Sigmoid colon (tissue), 7 donors: Measurements from ENCODE around the gene RTKN. TPM values are rescaled to one million over a fixed set of nuclear protein-coding genes. Genes with fewer than 3 reads are reported as not detected.

Experiments
- DNase-seq: peaks from one replicate; pipeline ENCODE4 v3.0.0-alpha.2; 2019
- H3K27ac ChIP-seq, 4 donors: fragments of 200-600 bp; sonication (generic); one replicate each; pipeline ENCODE4 v1.5.1; 2016 to 2019; ENCODE audit warnings: mild to moderate bottlenecking in 1 of 4
- H3K27me3 ChIP-seq, 3 donors: fragments of 200-600 bp; sonication (generic); one replicate each; pipeline ENCODE4 v1.5.1; 2019; ENCODE audit warnings: mild to moderate bottlenecking in 1 of 3
- H3K36me3 ChIP-seq, 4 donors: fragments of 200-600 bp; sonication (generic); one replicate each; pipeline ENCODE4 v1.5.1; 2016 to 2019
- H3K4me1 ChIP-seq, 4 donors: fragments of 200-600 bp; sonication (generic); one replicate each; pipeline ENCODE4 v1.5.1; 2017 to 2019
- H3K4me3 ChIP-seq, 4 donors: fragments of 200-600 bp; sonication (generic); one replicate each; pipeline ENCODE4 v1.5.1; 2017 to 2019; ENCODE audit warnings: mild to moderate bottlenecking in 2 of 4, moderate library complexity in 1 of 4
- H3K9me3 ChIP-seq, 4 donors: fragments of 200-600 bp in 3 of 4; sonication (generic) in 3 of 4; one replicate each; pipeline versions ENCODE4 v1.5.1 to v1.6.1; 2013 to 2019
- EP300 ChIP-seq, 4 donors: sonication (generic); formaldehyde crosslinking; IDR thresholded peaks; one replicate each; pipeline ENCODE4 v1.6.1; 2017; ENCODE audit warnings: antibody characterized with exemption in 4 of 4
- POLR2A ChIP-seq, 2 donors: fragments of 450-650 bp; IDR thresholded peaks; one replicate each; pipeline ENCODE4 v1.6.1; 2016; ENCODE audit warnings: antibody characterized with exemption in 2 of 2, mild to moderate bottlenecking in 2 of 2, moderate library complexity in 2 of 2
- POLR2AphosphoS5 ChIP-seq, 4 donors: sonication (generic); formaldehyde crosslinking; IDR thresholded peaks; one replicate each; pipeline ENCODE4 v1.6.1; 2017; ENCODE audit warnings: antibody characterized with exemption in 4 of 4
- whole genome bisulfite sequencing, 2 donors: extraction: QIAGEN DNeasy Blood & Tissue Kit; methylation state at CpG; one replicate each; pipeline ENCODE4 v1.1.7; 2013; 5-methylcytosine and 5-hydroxymethylcytosine counted together
- intact Hi-C: fragments of 100-400 bp; cut with DNase I; formaldehyde crosslinking; loops from one replicate; pipeline ENCODE4 v1.15.1; 2023
- polyA plus RNA-seq, 3 donors: library from polyadenylated mRNA; stranded (reverse); fragments of 200-250 nt; gene quantifications; one replicate each; pipeline ENCODE4 v1.2.3, GENCODE V29; 2013
- total RNA-seq, 4 donors: library from RNA; depleted of rRNA; stranded (reverse); fragments of >200 nt; gene quantifications; one replicate each; pipeline ENCODE4 v1.1.0, GENCODE V29; 2016
- TF ChIP-seq, protein P1 (sequence below), 4 experiments: fragments of 450-650 bp in 3 of 4; fragments of 200-600 bp in 1 of 4; IDR thresholded peaks; one replicate each; pipeline ENCODE4 v1.5.1; 2016 to 2019; ENCODE audit warnings: antibody characterized with exemption in 4 of 4, mild to moderate bottlenecking in 3 of 4, moderate library complexity in 2 of 4
- donor health status: healthy with polysubstance abuse.
- donor health status: Bipolar disorder and iron deficiency.
- donor health status: healthy.

The RTKN gene
- total and polyA plus RNA-seq, 7 donors: 13.5 to 44.6 (median 16.2) TPM

- peaks cover 0 to 84% (median 60%) of the 10 kb centered on the region in 4 donors for H3K4me1 ChIP-seq
- intact Hi-C loops: no loop called here
Measured at GRCh38 chr2:74387346-74387745, 54.4 kb downstream of the RTKN start.

GRCh38 chr2:74385396-74385795 is 56.3 kb downstream of the RTKN start:
- Histone ChIP-seq H3K27ac (peak overlapping the region in 2 of 4 donors; percentile 2 to 75), H3K36me3 (no peaks in the 10 kb centered on the region), H3K27me3 (no peaks in the 10 kb centered on the region), H3K9me3 (no peaks in the 10 kb centered on the region), H3K4me3 (no peak overlapping the region), H3K4me1 (peaks cover 0 to 91% (median 65%) of the 10 kb centered on the region in 4 donors)
- no peak for DNase-seq
- TF ChIP-seq EP300 (IDR thresholded peaks at IDR 0.05) (no peak), POLR2A (IDR thresholded peaks at IDR 0.05) (no peak), POLR2AphosphoS5 (IDR thresholded peaks at IDR 0.05) (no peak)
- TF ChIP-seq, protein P1, sequence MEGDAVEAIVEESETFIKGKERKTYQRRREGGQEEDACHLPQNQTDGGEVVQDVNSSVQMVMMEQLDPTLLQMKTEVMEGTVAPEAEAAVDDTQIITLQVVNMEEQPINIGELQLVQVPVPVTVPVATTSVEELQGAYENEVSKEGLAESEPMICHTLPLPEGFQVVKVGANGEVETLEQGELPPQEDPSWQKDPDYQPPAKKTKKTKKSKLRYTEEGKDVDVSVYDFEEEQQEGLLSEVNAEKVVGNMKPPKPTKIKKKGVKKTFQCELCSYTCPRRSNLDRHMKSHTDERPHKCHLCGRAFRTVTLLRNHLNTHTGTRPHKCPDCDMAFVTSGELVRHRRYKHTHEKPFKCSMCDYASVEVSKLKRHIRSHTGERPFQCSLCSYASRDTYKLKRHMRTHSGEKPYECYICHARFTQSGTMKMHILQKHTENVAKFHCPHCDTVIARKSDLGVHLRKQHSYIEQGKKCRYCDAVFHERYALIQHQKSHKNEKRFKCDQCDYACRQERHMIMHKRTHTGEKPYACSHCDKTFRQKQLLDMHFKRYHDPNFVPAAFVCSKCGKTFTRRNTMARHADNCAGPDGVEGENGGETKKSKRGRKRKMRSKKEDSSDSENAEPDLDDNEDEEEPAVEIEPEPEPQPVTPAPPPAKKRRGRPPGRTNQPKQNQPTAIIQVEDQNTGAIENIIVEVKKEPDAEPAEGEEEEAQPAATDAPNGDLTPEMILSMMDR (IDR thresholded peaks at IDR 0.05): no peak
- 88 to 90% methylated on average over 8 of the region's 8 CpGs for WGBS, 2 donors
- intact Hi-C loops: no loop called here

More at GRCh38 chr2:74387346-74387745, 54.4 kb downstream of the RTKN start:
- no peak overlapping the region for H3K4me3 ChIP-seq
- TF ChIP-seq, protein P1 (IDR thresholded peaks at IDR 0.05): no peak
- no peak for TF ChIP-seq POLR2A (IDR thresholded peaks at IDR 0.05)
- TF ChIP-seq POLR2AphosphoS5 (IDR thresholded peaks at IDR 0.05): no peak
- no peak for TF ChIP-seq EP300 (IDR thresholded peaks at IDR 0.05)
- no peaks in the 10 kb centered on the region for H3K9me3 ChIP-seq
- WGBS, 2 donors: 92 to 95% methylated on average over 1 of the region's 1 CpG
- DNase-seq: no peak
- no peaks in the 10 kb centered on the region for H3K36me3 ChIP-seq
- no peaks in the 10 kb centered on the region for H3K27me3 ChIP-seq
- peak overlapping the region in 1 of 4 donors; percentile 14 for H3K27ac ChIP-seq

- no peaks in the 10 kb centered on the region for H3K9me3 ChIP-seq
- WGBS, 2 donors: 85 to 92% methylated on average over 3 of the region's 3 CpGs
Measured at GRCh38 chr2:74384051-74384450, 57.7 kb downstream of the RTKN start.

GRCh38 chr2:74383254-74383653 is 58.5 kb downstream of the RTKN start:
- H3K27ac ChIP-seq: peak overlapping the region; percentile 11 to 75 (median 47)
- TF ChIP-seq POLR2AphosphoS5 (IDR thresholded peaks at IDR 0.05): no peak
- TF ChIP-seq, protein P1 (IDR thresholded peaks at IDR 0.05): no peak
- no peak for TF ChIP-seq EP300 (IDR thresholded peaks at IDR 0.05)
- no peak for TF ChIP-seq POLR2A (IDR thresholded peaks at IDR 0.05)

More at GRCh38 chr2:74384051-74384450, 57.7 kb downstream of the RTKN start:
- H3K36me3 ChIP-seq: no peaks in the 10 kb centered on the region
- intact Hi-C loops: no loop called here
- H3K4me1 ChIP-seq: peaks cover 0 to 91% (median 65%) of the 10 kb centered on the region in 4 donors
- TF ChIP-seq POLR2AphosphoS5 (IDR thresholded peaks at IDR 0.05) (no peak), EP300 (IDR thresholded peaks at IDR 0.05) (no peak), POLR2A (IDR thresholded peaks at IDR 0.05) (no peak)
- TF ChIP-seq, protein P1 (IDR thresholded peaks at IDR 0.05): no peak
- no peak overlapping the region for H3K4me3 ChIP-seq
- no peak for DNase-seq
- H3K27me3 ChIP-seq: no peaks in the 10 kb centered on the region
- peak overlapping the region in 3 of 4 donors; percentile 38 to 75 (median 56) for H3K27ac ChIP-seq

DNA sequence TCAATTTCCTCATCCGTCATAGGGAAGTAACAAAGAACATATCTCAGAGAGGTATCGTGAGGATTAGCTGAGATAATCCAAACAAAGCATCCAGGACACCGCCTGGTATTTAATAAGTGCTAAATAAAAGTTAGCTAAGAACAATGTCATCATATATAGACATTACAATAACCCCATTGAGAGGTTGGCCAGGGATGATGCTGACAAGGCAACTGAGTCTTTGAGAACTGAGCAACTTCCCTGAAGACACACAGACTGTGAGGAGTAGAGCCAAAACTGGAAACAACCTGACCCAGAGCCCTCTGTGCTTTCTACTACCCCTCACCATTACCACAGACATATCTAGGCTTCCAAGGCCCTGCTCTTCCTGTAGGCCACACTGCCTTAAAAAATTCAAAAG is 60.0 kb downstream of the RTKN start:
- peaks cover 0 to 77% (median 52%) of the 10 kb centered on the region in 4 donors for H3K4me1 ChIP-seq
- TF ChIP-seq POLR2AphosphoS5 (IDR thresholded peaks at IDR 0.05): no peak
- TF ChIP-seq EP300 (IDR thresholded peaks at IDR 0.05): no peak
- TF ChIP-seq, protein P1 (IDR thresholded peaks at IDR 0.05): no peak
- no peak for TF ChIP-seq POLR2A (IDR thresholded peaks at IDR 0.05)
- H3K27ac ChIP-seq: no peak overlapping the region
- no peak for DNase-seq
- no peak overlapping the region for H3K4me3 ChIP-seq
- WGBS, 2 donors: 91 to 94% methylated on average over 3 of the region's 3 CpGs
- no peaks in the 10 kb centered on the region for H3K9me3 ChIP-seq
- intact Hi-C loops: no loop called here
- no peaks in the 10 kb centered on the region for H3K27me3 ChIP-seq
- peaks cover 0 to 13% (median 12%) of the 10 kb centered on the region in 4 donors for H3K36me3 ChIP-seq

More at GRCh38 chr2:74383254-74383653, 58.5 kb downstream of the RTKN start:
- Histone ChIP-seq H3K4me3 (no peak overlapping the region), H3K9me3 (no peaks in the 10 kb centered on the region), H3K4me1 (peaks cover 0 to 91% (median 63%) of the 10 kb centered on the region in 4 donors), H3K27me3 (no peaks in the 10 kb centered on the region), H3K36me3 (no peaks in the 10 kb centered on the region)
- WGBS, 2 donors: 9 to 42% methylated on average over 1 of the region's 1 CpG
- DNase-seq: no peak
- intact Hi-C loops: no loop called here
